Muscle of leg (tissue), 11 donors: Measurements from ENCODE around the gene ESRRG. TPM values are rescaled to one million over a fixed set of nuclear protein-coding genes. Genes with fewer than 3 reads are reported as not detected.
A peak's percentile ranks its signal among the peaks of the same experiment; 100 is the strongest.

Experiments
- DNase-seq: peaks from one replicate; pipeline ENCODE4 v3.0.0; 2013
- H3K27ac ChIP-seq: one replicate; pipeline ENCODE4 v1.5.1; 2013; ENCODE audit warnings: mild to moderate bottlenecking, low read length, control low read depth
- H3K27me3 ChIP-seq: one replicate; pipeline ENCODE4 v1.6.1; 2013; ENCODE audit warnings: low read length; ENCODE audit not compliant: control insufficient read depth, insufficient read depth
- H3K36me3 ChIP-seq: one replicate; pipeline ENCODE4 v1.6.1; 2013; ENCODE audit warnings: low read length; ENCODE audit not compliant: control insufficient read depth, insufficient read depth
- H3K4me1 ChIP-seq: one replicate; pipeline ENCODE4 v1.6.1; 2013; ENCODE audit warnings: low read length; ENCODE audit not compliant: control insufficient read depth, insufficient read depth
- H3K4me3 ChIP-seq: one replicate; pipeline ENCODE4 v1.5.1; 2013; ENCODE audit warnings: low read length, control low read depth
- H3K9me3 ChIP-seq: replicated peaks from 2 replicates; pipeline ENCODE4 v1.6.1; 2013; ENCODE audit warnings: low read depth, low read length; ENCODE audit not compliant: control insufficient read depth
- WGBS: methylation state at CpG from one replicate; pipeline ENCODE4 v1.1.5; 2013; ENCODE audit warnings: missing lambda C conversion rate; ENCODE audit not compliant: insufficient coverage; 5-methylcytosine and 5-hydroxymethylcytosine counted together
- polyA plus RNA-seq, 8 donors: library from polyadenylated mRNA; unstranded; fragments of 120-200 nt; gene quantifications; one replicate each; pipeline versions ENCODE4 v1.2.1 to v1.2.3, GENCODE V29; 2013; ENCODE audit warnings: inconsistent platforms in 1 of 8, low replicate concordance in 1 of 8; ENCODE audit not compliant: insufficient read length in 8 of 8, insufficient read depth in 1 of 8
- total RNA-seq: library from RNA; stranded (reverse); fragments of 120-200 nt; gene quantifications from one replicate; pipeline ENCODE4 v1.2.4, GENCODE V29; 2013

The ESRRG gene
- total and polyA plus RNA-seq, 9 donors = 13.6 to 27.8 (median 20.3) TPM

GRCh38 chr1:216554934-216555333, 168.3 kb downstream of the ESRRG start:
- H3K27ac ChIP-seq = no peak overlapping the region
- H3K4me3 ChIP-seq = no peak overlapping the region
- H3K4me1 ChIP-seq = peaks cover 2% of the 10 kb centered on the region
- no peaks in the 10 kb centered on the region for H3K36me3 ChIP-seq
- H3K9me3 ChIP-seq = no peaks in the 10 kb centered on the region
- no peaks in the 10 kb centered on the region for H3K27me3 ChIP-seq
- DNase-seq = no peak

- DNase-seq = no peak
- Histone ChIP-seq H3K36me3 (no peaks in the 10 kb centered on the region), H3K9me3 (no peaks in the 10 kb centered on the region), H3K27me3 (no peaks in the 10 kb centered on the region), H3K4me3 (no peak overlapping the region), H3K27ac (no peak overlapping the region), H3K4me1 (peaks cover 2% of the 10 kb centered on the region)
- 80% methylated on average over 1 of the region's 3 CpGs for WGBS
Observed at GRCh38 chr1:216553766-216554165, 169.5 kb downstream of the ESRRG start.

GRCh38 chr1:216553040-216553439, 170.2 kb downstream of the ESRRG start:
- no peak overlapping the region for H3K27ac ChIP-seq
- no peak overlapping the region for H3K4me3 ChIP-seq
- H3K9me3 ChIP-seq = no peaks in the 10 kb centered on the region
- WGBS = no CpG with 5 or more reads among the region's 1 CpG
- H3K4me1 ChIP-seq = peaks cover 2% of the 10 kb centered on the region
- no peak for DNase-seq
- no peaks in the 10 kb centered on the region for H3K36me3 ChIP-seq
- no peaks in the 10 kb centered on the region for H3K27me3 ChIP-seq

DNA sequence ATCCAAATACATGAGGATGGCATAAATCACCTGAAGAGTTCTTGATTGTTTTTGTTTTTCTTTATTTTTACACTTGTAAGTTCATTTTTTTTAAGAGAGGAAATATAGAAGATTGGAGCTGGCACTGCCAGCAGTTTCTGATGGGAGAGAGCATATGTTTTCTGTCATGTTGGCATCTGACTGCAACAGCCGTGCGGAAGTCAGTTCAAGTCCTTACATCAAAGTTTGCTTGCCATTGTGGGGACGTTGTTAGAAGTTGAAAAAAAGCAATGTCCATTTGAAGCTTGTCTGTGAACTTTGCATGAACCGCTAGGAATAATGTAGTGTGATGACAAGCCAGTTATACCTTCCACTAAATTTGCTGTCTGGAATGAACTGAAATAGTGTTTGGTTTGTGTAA, 173.4 kb downstream of the ESRRG start:
- H3K4me1 ChIP-seq = peaks cover 2% of the 10 kb centered on the region
- no peak overlapping the region for H3K27ac ChIP-seq
- no peak overlapping the region for H3K4me3 ChIP-seq
- no peaks in the 10 kb centered on the region for H3K36me3 ChIP-seq
- WGBS = 40% methylated on average over 1 of the region's 4 CpGs
- no peaks in the 10 kb centered on the region for H3K27me3 ChIP-seq
- no peaks in the 10 kb centered on the region for H3K9me3 ChIP-seq
- peak; percentile 60 for DNase-seq

DNA sequence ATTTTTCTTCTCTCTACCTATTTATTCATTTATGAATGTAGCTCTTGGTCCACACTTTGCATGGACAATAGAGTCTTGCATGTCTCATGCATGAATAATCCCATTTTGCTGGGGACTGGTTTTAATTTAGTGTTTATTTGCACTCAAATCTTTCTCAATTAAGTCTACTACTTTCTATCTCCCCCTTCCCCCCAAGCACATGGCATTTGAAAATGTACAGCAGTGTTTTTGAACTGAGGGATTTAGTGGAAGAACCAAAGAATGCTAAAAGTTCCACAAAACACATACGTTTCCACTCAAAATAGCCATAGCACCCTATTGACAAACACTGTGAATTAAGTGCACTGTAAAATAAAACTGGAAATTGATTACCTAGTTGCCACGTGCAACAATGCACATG, 180.5 kb downstream of the ESRRG start:
- no CpG with 5 or more reads among the region's 2 CpGs for WGBS

DNA sequence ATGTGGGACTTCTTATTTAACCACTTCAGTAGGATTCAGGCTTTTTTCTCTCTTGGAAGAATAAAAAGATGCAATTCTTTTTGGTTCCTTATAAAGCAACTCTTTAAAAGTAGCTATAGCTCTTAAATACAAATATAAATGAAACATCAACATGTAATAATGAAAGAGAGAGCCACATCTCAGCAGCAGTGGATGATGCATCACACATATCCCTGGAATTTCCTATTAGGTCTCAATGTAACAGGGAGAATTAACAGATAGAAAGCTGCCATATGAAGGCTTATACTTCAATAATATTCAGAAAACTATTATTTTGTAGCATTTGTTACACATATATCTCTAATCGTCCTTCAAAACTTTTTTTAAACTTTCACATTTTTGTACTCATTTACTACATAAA, 181.0 kb downstream of the ESRRG start:
- no CpG with 5 or more reads among the region's 1 CpG for WGBS

More for the DNA sequence above, 180.5 kb downstream of the ESRRG start:
- DNase-seq = no peak
- H3K36me3 ChIP-seq = no peaks in the 10 kb centered on the region
- H3K9me3 ChIP-seq = no peaks in the 10 kb centered on the region
- no peak overlapping the region for H3K4me3 ChIP-seq
- no peak overlapping the region for H3K27ac ChIP-seq
- no peaks in the 10 kb centered on the region for H3K4me1 ChIP-seq
- H3K27me3 ChIP-seq = no peaks in the 10 kb centered on the region

GRCh38 chr1:216535751-216536150, 187.5 kb downstream of the ESRRG start:
- no peak overlapping the region for H3K27ac ChIP-seq
- H3K4me1 ChIP-seq = peaks cover 2% of the 10 kb centered on the region
- no peak overlapping the region for H3K4me3 ChIP-seq
- DNase-seq = no peak
- WGBS = 92% methylated on average over 2 of the region's 2 CpGs
- H3K36me3 ChIP-seq = no peaks in the 10 kb centered on the region
- H3K27me3 ChIP-seq = no peaks in the 10 kb centered on the region
- H3K9me3 ChIP-seq = no peaks in the 10 kb centered on the region

More for the DNA sequence above, 181.0 kb downstream of the ESRRG start:
- no peaks in the 10 kb centered on the region for H3K9me3 ChIP-seq
- no peaks in the 10 kb centered on the region for H3K36me3 ChIP-seq
- no peaks in the 10 kb centered on the region for H3K4me1 ChIP-seq
- no peaks in the 10 kb centered on the region for H3K27me3 ChIP-seq
- H3K27ac ChIP-seq = no peak overlapping the region
- DNase-seq = no peak
- H3K4me3 ChIP-seq = no peak overlapping the region

GRCh38 chr1:216535059-216535458, 188.2 kb downstream of the ESRRG start:
- no peaks in the 10 kb centered on the region for H3K27me3 ChIP-seq
- H3K4me1 ChIP-seq = peaks cover 2% of the 10 kb centered on the region
- DNase-seq = no peak
- WGBS = 80% methylated on average over 1 of the region's 1 CpG
- no peaks in the 10 kb centered on the region for H3K9me3 ChIP-seq
- H3K4me3 ChIP-seq = no peak overlapping the region
- no peak overlapping the region for H3K27ac ChIP-seq
- H3K36me3 ChIP-seq = no peaks in the 10 kb centered on the region

DNA sequence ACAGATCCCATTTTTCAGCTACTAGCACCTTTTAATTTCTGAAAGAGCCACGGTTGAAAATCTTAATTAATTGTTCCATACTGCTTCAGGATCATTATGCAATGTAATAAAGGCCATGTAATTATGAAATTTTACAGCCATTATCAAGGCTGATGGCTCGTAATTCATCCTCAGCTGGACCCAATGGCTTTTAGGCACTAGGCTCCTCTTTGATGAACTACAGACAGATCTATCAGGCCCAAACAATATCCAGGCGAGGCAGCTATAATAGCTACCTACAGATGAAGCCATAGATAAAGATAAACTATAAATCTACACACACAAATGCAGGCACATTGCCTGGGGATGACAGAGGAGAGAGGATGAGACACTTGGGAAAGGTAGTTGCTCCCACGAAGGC, 189.5 kb downstream of the ESRRG start:
- H3K4me3 ChIP-seq = no peak overlapping the region
- no peak overlapping the region for H3K27ac ChIP-seq
- no peaks in the 10 kb centered on the region for H3K9me3 ChIP-seq
- WGBS = no CpG with 5 or more reads among the region's 4 CpGs
- no peaks in the 10 kb centered on the region for H3K27me3 ChIP-seq
- DNase-seq = no peak
- peaks cover 2% of the 10 kb centered on the region for H3K4me1 ChIP-seq
- H3K36me3 ChIP-seq = no peaks in the 10 kb centered on the region

GRCh38 chr1:216532251-216532798, 190.9 kb downstream of the ESRRG start:
- Histone ChIP-seq H3K27ac (no peak overlapping the region), H3K4me3 (no peak overlapping the region)

More at GRCh38 chr1:216532251-216532798, 190.9 kb downstream of the ESRRG start:
- no peaks in the 10 kb centered on the region for H3K27me3 ChIP-seq
- no peaks in the 10 kb centered on the region for H3K36me3 ChIP-seq
- DNase-seq = no peak
- H3K9me3 ChIP-seq = no peaks in the 10 kb centered on the region
- H3K4me1 ChIP-seq = peaks cover 2% of the 10 kb centered on the region
- WGBS = 100% methylated on average over 3 of the region's 9 CpGs
